Heart left ventricle (tissue), 16 donors: Measurements from ENCODE around the gene MFAP5. TPM values are rescaled to one million over a fixed set of nuclear protein-coding genes. Genes with fewer than 3 reads are reported as not detected.

Experiments used
- ATAC-seq, 4 donors: fragments of 200-7000 bp; cut with Tn5 transposase; one replicate each; pipeline ENCODE4 v1.9.1; 2020 to 2022; ENCODE audit warnings: moderate library complexity in 4 of 4, mild to moderate bottlenecking in 3 of 4, moderate number of reproducible peaks in 1 of 4
- DNase-seq, 5 donors: peaks; one replicate each; pipeline ENCODE4 v3.0.0-alpha.2; 2020
- H3K27ac ChIP-seq, 12 donors: fragments of 200-600 bp; sonication (generic) in 4 of 12; one replicate each; pipeline versions ENCODE4 v1.5.0 to v1.8.0; 2016 to 2022; ENCODE audit warnings: mild to moderate bottlenecking in 2 of 12
- H3K27me3 ChIP-seq, 9 donors: fragments of 200-600 bp; sonication (generic) in 2 of 9; one replicate each; pipeline versions ENCODE4 v1.5.1 to v1.8.0; 2016 to 2022; ENCODE audit warnings: mild to moderate bottlenecking in 3 of 9
- H3K36me3 ChIP-seq, 9 donors: fragments of 200-600 bp; sonication (generic) in 2 of 9; one replicate each; pipeline versions ENCODE4 v1.5.0 to v1.8.0; 2018 to 2022; ENCODE audit warnings: mild to moderate bottlenecking in 2 of 9
- H3K4me1 ChIP-seq, 12 donors: fragments of 200-600 bp; sonication (generic) in 4 of 12; one replicate each; pipeline versions ENCODE4 v1.5.0 to v1.8.0; 2016 to 2022; ENCODE audit warnings: mild to moderate bottlenecking in 3 of 12
- H3K4me3 ChIP-seq, 12 donors: fragments of 200-600 bp; sonication (generic) in 4 of 12; one replicate each; pipeline versions ENCODE4 v1.5.0 to v1.8.0; 2017 to 2022; ENCODE audit warnings: mild to moderate bottlenecking in 9 of 12, moderate library complexity in 4 of 12
- H3K9me3 ChIP-seq, 12 donors: fragments of 200-600 bp; sonication (generic) in 4 of 12; one replicate each; pipeline versions ENCODE4 v1.5.0 to v1.8.0; 2016 to 2022; ENCODE audit warnings: mild to moderate bottlenecking in 1 of 12
- POLR2A ChIP-seq, 2 donors: fragments of 450-650 bp; IDR thresholded peaks; one replicate each; pipeline ENCODE4 v1.6.1; 2017; ENCODE audit warnings: antibody characterized with exemption in 2 of 2, mild to moderate bottlenecking in 2 of 2, moderate library complexity in 2 of 2
- WGBS, 4 donors: extraction: QIAGEN DNeasy Blood & Tissue Kit in 2 of 4; methylation state at CpG; one replicate each; pipeline versions ENCODE4 v1.1.5 to v1.1.7; 2013 to 2018; 5-methylcytosine and 5-hydroxymethylcytosine counted together
- intact Hi-C, 10 donors: fragments of 100-400 bp; cut with DNase I; formaldehyde crosslinking; loops; one replicate each; pipeline versions ENCODE4 v1.11.1 to v1.14.2; 2022
- polyA plus RNA-seq, 2 donors: library from polyadenylated mRNA; stranded (reverse); fragments of 200-250 nt; gene quantifications; one replicate each; pipeline ENCODE4 v1.2.3, GENCODE V29; 2013
- total RNA-seq, 9 donors: library from RNA; depleted of rRNA in 2 of 9; stranded (reverse); fragments of >200 nt in 2 of 9; fragmentation: NEBNext Ultra II Directional in 3 of 9; extraction: Animal tissue kit (Norgen Biotek cat#: 25700) in 3 of 9; gene quantifications; one replicate each; pipeline versions ENCODE4 v1.1.0 to v1.2.4, GENCODE V29; 2016 to 2023
- TF ChIP-seq, protein P1 (sequence below), 12 donors: fragments of 200-600 bp; sonication (generic) in 4 of 12; IDR thresholded peaks; one replicate each; pipeline versions ENCODE4 v1.5.0 to v1.8.0; 2018 to 2022; ENCODE audit warnings: antibody characterized with exemption in 12 of 12, mild to moderate bottlenecking in 5 of 12
- donor health status: ischemic (EF 13 %, LVEDD 7.1; RV severe dilation, severe dysfunction).
- donor health status: healthy with polysubstance abuse.
- donor health status: DM: no; HTN: yes; CAD: no.
- donor health status: DM: no; HTN: no; CAD: no.
- donor health status: ischemic (EF 25% LVEDD 6.9; RV normal size, moderate dysfunction).
- donor health status: ischemic (EF 25% LVEDD 5.7; RV mildly dilated, moderate dysfunction).
- donor health status: healthy.
- donor health status: DM: yes; HTN: yes; CAD: no.
- donor health status: ischemic (EF 35%, LVEDD 5.7; RV mildly dilated, moderate dysfunction).
- donor health status: nonischemic (EF 11% LVEDD 7.7; RV severe dilation, severe dysfunction).
- donor health status: DM: yes; HTN: yes; CAD: no.
- donor health status: PGD.
- donor health status: ischemic (EF 29% LVEDD 5.4; RV normal size, mild dysfunction).
- donor health status: nonischemic (EF 23%, LVEDD 6.1; RV moderate dilation, normal function).

MFAP5 gene
- total and polyA plus RNA-seq, 11 donors, result 10.2 to 137 (median 31.5) TPM

DNA sequence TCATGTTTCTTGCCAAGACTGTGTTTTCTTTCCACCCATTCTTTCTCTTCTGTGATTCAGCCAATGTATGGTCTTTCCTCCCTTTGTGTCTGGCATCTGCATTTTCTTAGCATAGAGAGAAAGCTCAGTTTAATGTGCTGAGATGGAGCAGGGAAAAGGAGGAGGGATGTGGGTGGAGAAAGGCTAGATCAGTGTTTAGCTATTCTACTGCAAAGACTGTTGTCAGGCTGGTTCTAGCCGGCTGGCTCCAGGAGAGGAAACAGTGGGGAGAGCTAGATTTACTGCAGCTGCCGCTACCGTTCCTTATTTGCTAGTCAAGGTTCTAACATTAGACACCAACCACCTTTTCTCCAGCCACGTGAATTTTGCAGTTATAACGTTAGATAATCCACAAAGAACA, 29.9 kb upstream of the MFAP5 start:
- no peaks in the 10 kb centered on the region for H3K9me3 ChIP-seq
- H3K36me3 ChIP-seq, result no peaks in the 10 kb centered on the region
- DNase-seq, result peak in 2 of 5 donors; percentile 52 to 54
- peak; percentile 38 to 74 (median 64) for ATAC-seq
- peak overlapping the region in 8 of 12 donors; percentile 5 to 78 (median 26) for H3K27ac ChIP-seq
- peaks cover 0 to 33% (median 20%) of the 10 kb centered on the region in 12 donors for H3K4me1 ChIP-seq
- no peaks in the 10 kb centered on the region for H3K27me3 ChIP-seq
- intact Hi-C loops, result loop anchor here in 1 of 10 donors (5.0 kb wide), 1 partner anchor 215 kb away; no protein-coding TSS in a partner anchor
- 5 to 12% (median 10%) methylated on average over 5 of the region's 5 CpGs for WGBS, 4 donors
- no peak for TF ChIP-seq POLR2A (IDR thresholded peaks at IDR 0.05)
- TF ChIP-seq, protein P1, sequence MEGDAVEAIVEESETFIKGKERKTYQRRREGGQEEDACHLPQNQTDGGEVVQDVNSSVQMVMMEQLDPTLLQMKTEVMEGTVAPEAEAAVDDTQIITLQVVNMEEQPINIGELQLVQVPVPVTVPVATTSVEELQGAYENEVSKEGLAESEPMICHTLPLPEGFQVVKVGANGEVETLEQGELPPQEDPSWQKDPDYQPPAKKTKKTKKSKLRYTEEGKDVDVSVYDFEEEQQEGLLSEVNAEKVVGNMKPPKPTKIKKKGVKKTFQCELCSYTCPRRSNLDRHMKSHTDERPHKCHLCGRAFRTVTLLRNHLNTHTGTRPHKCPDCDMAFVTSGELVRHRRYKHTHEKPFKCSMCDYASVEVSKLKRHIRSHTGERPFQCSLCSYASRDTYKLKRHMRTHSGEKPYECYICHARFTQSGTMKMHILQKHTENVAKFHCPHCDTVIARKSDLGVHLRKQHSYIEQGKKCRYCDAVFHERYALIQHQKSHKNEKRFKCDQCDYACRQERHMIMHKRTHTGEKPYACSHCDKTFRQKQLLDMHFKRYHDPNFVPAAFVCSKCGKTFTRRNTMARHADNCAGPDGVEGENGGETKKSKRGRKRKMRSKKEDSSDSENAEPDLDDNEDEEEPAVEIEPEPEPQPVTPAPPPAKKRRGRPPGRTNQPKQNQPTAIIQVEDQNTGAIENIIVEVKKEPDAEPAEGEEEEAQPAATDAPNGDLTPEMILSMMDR (IDR thresholded peaks at IDR 0.05), result no peak
- H3K4me3 ChIP-seq, result no peak overlapping the region

DNA sequence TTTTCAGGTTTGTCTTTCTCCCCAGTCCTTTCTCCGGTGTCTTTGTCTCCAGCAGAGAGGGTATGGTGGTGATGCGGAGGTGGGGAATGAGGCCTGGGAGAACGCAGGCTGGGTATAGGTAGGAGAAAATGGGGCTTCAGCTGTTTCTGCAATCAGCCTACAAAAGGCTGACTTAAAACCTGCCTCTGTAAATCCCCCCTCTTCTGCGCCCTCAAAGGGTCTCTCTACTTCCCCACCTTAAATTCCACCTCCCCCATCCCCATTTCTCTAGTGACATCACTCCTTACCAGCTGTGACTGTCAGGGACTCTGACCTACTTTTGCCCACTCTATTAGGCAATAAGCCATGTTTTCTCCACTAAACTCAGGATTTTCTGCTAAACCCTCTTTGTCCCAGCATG, 27.1 kb upstream of the MFAP5 start:
- Histone ChIP-seq H3K4me1 (peaks cover 0 to 29% (median 16%) of the 10 kb centered on the region in 12 donors), H3K27ac (peak overlapping the region in 1 of 12 donors; percentile 78), H3K36me3 (no peaks in the 10 kb centered on the region), H3K9me3 (peaks cover 0 to 3% (median 0%) of the 10 kb centered on the region in 12 donors), H3K4me3 (no peak overlapping the region), H3K27me3 (no peaks in the 10 kb centered on the region)
- intact Hi-C loops, result loop anchor here in 6 of 10 donors (5.0 to 10.0 kb wide), 7 partner anchors 85 to 355 kb away; partner anchors contain the start of gene A2ML1 (in 1 of the 6)
- ATAC-seq (no peak), DNase-seq (no peak)
- TF ChIP-seq, protein P1 (IDR thresholded peaks at IDR 0.05), result no peak
- TF ChIP-seq POLR2A (IDR thresholded peaks at IDR 0.05), result no peak
- 87 to 96% (median 93%) methylated on average over 4 of the region's 4 CpGs for WGBS, 4 donors

DNA sequence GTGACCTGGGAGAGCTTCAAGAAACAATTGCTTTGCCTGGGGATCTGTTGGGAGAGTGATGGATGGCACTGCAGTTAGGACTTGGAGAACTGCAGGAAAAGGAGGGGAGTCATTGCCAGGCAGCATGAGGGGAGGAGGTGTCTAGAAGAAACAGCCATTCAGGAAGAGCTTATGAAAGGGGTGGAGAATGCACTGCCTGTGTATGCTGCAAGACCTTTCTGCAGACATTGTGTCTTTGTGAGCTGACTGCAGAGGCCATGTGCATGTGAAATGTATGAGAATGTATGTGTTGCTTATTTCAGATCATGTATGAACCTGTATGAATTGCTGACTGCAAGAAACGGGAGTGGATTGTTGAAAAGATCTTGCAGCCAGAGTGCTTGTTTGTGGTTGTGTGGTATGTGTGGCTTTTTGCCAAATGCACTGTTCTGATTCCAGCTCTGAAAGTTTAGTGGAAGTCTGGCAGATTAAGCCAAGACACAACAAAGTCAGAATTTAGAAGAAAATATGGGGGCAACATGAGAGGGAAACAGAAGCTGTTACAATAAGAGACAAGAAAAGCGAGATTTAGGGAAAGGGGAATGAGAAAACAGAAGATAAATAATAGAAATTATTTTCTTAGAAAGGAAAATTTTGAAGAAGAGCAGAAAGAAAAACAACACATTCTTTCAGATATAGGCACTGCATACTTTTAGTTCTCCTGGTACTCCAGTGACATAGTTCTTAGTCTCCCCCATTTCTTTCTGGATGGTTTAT, 25.4 kb upstream of the MFAP5 start:
- H3K4me1 ChIP-seq, result peaks cover 0 to 27% (median 15%) of the 10 kb centered on the region in 12 donors
- intact Hi-C loops, result loop anchor here in 5 of 10 donors (5.0 to 10.0 kb wide), 6 partner anchors 87 to 357 kb away; partner anchors contain the start of gene A2ML1 (in 1 of the 5)
- H3K4me3 ChIP-seq, result no peak overlapping the region
- no peaks in the 10 kb centered on the region for H3K36me3 ChIP-seq
- H3K9me3 ChIP-seq, result peaks cover 0 to 3% (median 0%) of the 10 kb centered on the region in 12 donors
- WGBS, 4 donors, result 29 to 45% (median 36%) methylated on average over 2 of the region's 2 CpGs
- TF ChIP-seq POLR2A (IDR thresholded peaks at IDR 0.05), result no peak
- TF ChIP-seq, protein P1 (IDR thresholded peaks at IDR 0.05), result no peak
- ATAC-seq, result peak; percentile 60 to 97 (median 88)
- H3K27ac ChIP-seq, result peak overlapping the region in 1 of 12 donors; percentile 78
- peak in 3 of 5 donors; percentile 31 to 41 (median 33) for DNase-seq
- no peaks in the 10 kb centered on the region for H3K27me3 ChIP-seq

DNA sequence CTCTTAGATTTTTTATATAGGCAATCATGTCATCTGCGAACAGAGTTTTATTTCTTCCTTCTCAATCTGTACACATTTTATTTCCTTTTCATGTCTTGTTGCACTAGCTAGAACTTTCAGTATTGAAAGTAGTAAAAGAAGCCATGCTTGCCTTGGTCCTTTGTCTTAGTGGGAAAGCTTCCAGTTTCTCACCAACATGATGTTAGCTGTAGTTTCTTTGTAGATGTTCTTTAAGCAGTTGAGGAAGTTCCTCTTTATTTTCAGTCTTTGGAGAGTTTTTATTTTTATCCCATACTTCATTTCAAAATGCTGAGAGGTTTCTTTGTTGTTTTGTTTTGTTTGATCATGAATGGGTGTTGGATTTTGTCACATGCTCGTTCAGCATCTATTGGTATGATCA, 22.4 kb upstream of the MFAP5 start:
- Histone ChIP-seq H3K4me1 (peaks cover 0 to 33% (median 12%) of the 10 kb centered on the region in 12 donors), H3K27me3 (no peaks in the 10 kb centered on the region), H3K36me3 (no peaks in the 10 kb centered on the region), H3K4me3 (no peak overlapping the region), H3K9me3 (peaks cover 0 to 3% (median 0%) of the 10 kb centered on the region in 12 donors), H3K27ac (no peak overlapping the region)
- DNase-seq (no peak), ATAC-seq (no peak)
- intact Hi-C loops, result loop anchor here in 5 of 10 donors (2.0 to 10.0 kb wide), 7 partner anchors 90 to 360 kb away; partner anchors contain the start of gene A2ML1 (in 2 of the 5)
- WGBS, 4 donors, result 80 to 86% (median 82%) methylated on average over 2 of the region's 2 CpGs
- TF ChIP-seq, protein P1 (IDR thresholded peaks at IDR 0.05), result no peak
- no peak for TF ChIP-seq POLR2A (IDR thresholded peaks at IDR 0.05)
